Measurements from ENCODE around the gene EBF3.

Gene EBF3

GRCh38 chr10:129912166-129912917 lies 51.7 kb downstream of the EBF3 start:
- no peak for DNase-seq (ENCODE audit: low read depth, low spot score)

GRCh38 chr10:129911451-129912165 lies 52.5 kb downstream of the EBF3 start:
- DNase-seq (ENCODE audit: low read depth, low spot score), result no peak

GRCh38 chr10:129910861-129911260 lies 53.2 kb downstream of the EBF3 start:
- DNase-seq (ENCODE audit: low read depth, low spot score), result no peak

GRCh38 chr10:129909531-129910256 lies 54.4 kb downstream of the EBF3 start:
- DNase-seq (ENCODE audit: low read depth, low spot score), result no peak

GRCh38 chr10:129909080-129909479 lies 55.0 kb downstream of the EBF3 start:
- no peak for DNase-seq (ENCODE audit: low read depth, low spot score)

GRCh38 chr10:129908406-129908805 lies 55.7 kb downstream of the EBF3 start:
- no peak for DNase-seq (ENCODE audit: low read depth, low spot score)

- DNase-seq (ENCODE audit: low read depth, low spot score), result no peak
Measured at GRCh38 chr10:129905553-129905952, 58.5 kb downstream of the EBF3 start.

GRCh38 chr10:129904323-129904722 lies 59.8 kb downstream of the EBF3 start:
- no peak for DNase-seq (ENCODE audit: low read depth, low spot score)

GRCh38 chr10:129901389-129902006 lies 62.6 kb downstream of the EBF3 start:
- no peak for DNase-seq (ENCODE audit: low read depth, low spot score)

GRCh38 chr10:129900825-129901224 lies 63.2 kb downstream of the EBF3 start:
- DNase-seq (ENCODE audit: low read depth, low spot score), result no peak

- DNase-seq (ENCODE audit: low read depth, low spot score), result no peak
Measured at GRCh38 chr10:129899276-129900130, 64.6 kb downstream of the EBF3 start.

GRCh38 chr10:129898706-129899268 lies 65.3 kb downstream of the EBF3 start:
- no peak for DNase-seq (ENCODE audit: low read depth, low spot score)

- DNase-seq (ENCODE audit: low read depth, low spot score), result no peak
Measured at GRCh38 chr10:129897871-129898626, 66.0 kb downstream of the EBF3 start.

GRCh38 chr10:129896860-129897200 lies 67.2 kb downstream of the EBF3 start:
- DNase-seq (ENCODE audit: low read depth, low spot score), result no peak

GRCh38 chr10:129896136-129896859 lies 67.8 kb downstream of the EBF3 start:
- DNase-seq (ENCODE audit: low read depth, low spot score), result no peak

- no peak for DNase-seq (ENCODE audit: low read depth, low spot score)
Measured at GRCh38 chr10:129895811-129896135, 68.3 kb downstream of the EBF3 start.

GRCh38 chr10:129894698-129895097 lies 69.4 kb downstream of the EBF3 start:
- no peak for DNase-seq (ENCODE audit: low read depth, low spot score)

- no peak for DNase-seq (ENCODE audit: low read depth, low spot score)
Measured at GRCh38 chr10:129893104-129894089, 70.7 kb downstream of the EBF3 start.
